ENCODE data around the gene TUFT1.

TUFT1 gene

GRCh38 chr1:151512801-151513625 lies 27.1 kb upstream of the TUFT1 start:
- Histone ChIP-seq H3K4me3 (ENCODE audit: low read depth, low read length) (no peak overlapping the region), H3K27ac (no peak overlapping the region), H3K27me3 (ENCODE audit: insufficient read depth, low read depth, severe bottlenecking) (peaks cover 33% of the 10 kb centered on the region), H3K36me3 (no peaks in the 10 kb centered on the region), H3K9me3 (ENCODE audit: severe bottlenecking) (no peaks in the 10 kb centered on the region)
- TF ChIP-seq CTCF (IDR thresholded peaks at IDR 0.05; ENCODE audit: low read depth, low read length) = no peak
- no peak for DNase-seq

DNA sequence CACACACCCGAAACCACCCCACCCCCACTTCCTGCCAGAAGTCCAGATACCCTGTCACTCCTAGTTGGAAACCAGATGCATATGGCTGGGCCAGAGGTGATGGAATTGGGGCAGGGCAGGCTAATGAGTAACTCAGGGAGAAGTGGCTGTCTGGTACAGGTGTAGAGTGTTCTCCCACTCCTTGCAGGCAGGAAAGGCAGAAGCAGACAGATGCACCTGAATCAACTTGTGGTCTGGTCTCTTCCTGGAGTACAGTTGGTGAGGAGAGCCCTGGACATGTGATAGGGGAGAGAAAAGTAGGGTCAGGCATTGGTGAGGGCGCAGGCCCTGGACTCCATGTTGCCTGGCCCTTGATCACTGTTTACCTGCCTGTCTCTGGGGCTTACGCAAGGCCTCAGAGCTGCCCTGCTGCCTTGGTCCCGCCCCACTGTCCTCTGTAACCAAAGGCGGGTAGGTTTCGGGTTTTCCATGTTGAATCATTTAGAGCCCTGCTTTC lies 26.4 kb upstream of the TUFT1 start:
- DNase-seq = no peak
- H3K4me3 ChIP-seq (ENCODE audit: low read depth, low read length) = no peak overlapping the region
- no peak for TF ChIP-seq CTCF (IDR thresholded peaks at IDR 0.05; ENCODE audit: low read depth, low read length)

GRCh38 chr1:151514366-151514765 lies 25.7 kb upstream of the TUFT1 start:
- Histone ChIP-seq H3K4me3 (ENCODE audit: low read depth, low read length) (no peak overlapping the region), H3K27ac (no peak overlapping the region), H3K36me3 (no peaks in the 10 kb centered on the region), H3K9me3 (ENCODE audit: severe bottlenecking) (no peaks in the 10 kb centered on the region), H3K27me3 (ENCODE audit: insufficient read depth, low read depth, severe bottlenecking) (peaks cover 33% of the 10 kb centered on the region)
- no peak for TF ChIP-seq CTCF (IDR thresholded peaks at IDR 0.05; ENCODE audit: low read depth, low read length)
- DNase-seq = no peak

More for the DNA sequence above, 26.4 kb upstream of the TUFT1 start:
- Histone ChIP-seq H3K36me3 (no peaks in the 10 kb centered on the region), H3K9me3 (ENCODE audit: severe bottlenecking) (no peaks in the 10 kb centered on the region), H3K27me3 (ENCODE audit: insufficient read depth, low read depth, severe bottlenecking) (peaks cover 33% of the 10 kb centered on the region), H3K27ac (no peak overlapping the region)

DNA sequence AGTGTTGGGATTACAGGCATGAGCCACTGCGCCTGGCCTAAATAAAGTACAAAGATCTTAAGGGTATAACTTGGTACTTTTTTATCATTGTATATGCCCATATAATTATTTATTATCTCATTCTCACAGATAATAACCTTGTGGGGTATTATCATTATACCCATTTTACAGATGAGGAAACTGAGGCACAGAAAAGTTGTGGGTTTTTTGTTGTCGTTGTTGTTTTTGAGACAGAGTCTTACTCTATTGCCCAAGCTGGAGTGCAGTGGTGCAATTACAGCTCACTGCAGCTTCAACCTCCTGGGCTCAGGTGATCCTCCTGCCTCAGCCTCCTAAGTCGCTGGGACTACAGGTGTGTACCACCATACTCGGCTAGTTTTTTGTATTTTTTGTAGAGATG lies 24.8 kb upstream of the TUFT1 start:
- no peaks in the 10 kb centered on the region for H3K36me3 ChIP-seq
- peaks cover 32% of the 10 kb centered on the region for H3K27me3 ChIP-seq (ENCODE audit: insufficient read depth, low read depth, severe bottlenecking)
- no peaks in the 10 kb centered on the region for H3K9me3 ChIP-seq (ENCODE audit: severe bottlenecking)
- no peak overlapping the region for H3K4me3 ChIP-seq (ENCODE audit: low read depth, low read length)
- H3K27ac ChIP-seq = no peak overlapping the region
- no peak for DNase-seq
- TF ChIP-seq CTCF (IDR thresholded peaks at IDR 0.05; ENCODE audit: low read depth, low read length) = no peak

GRCh38 chr1:151516031-151516511 lies 24.0 kb upstream of the TUFT1 start:
- Histone ChIP-seq H3K4me3 (ENCODE audit: low read depth, low read length) (no peak overlapping the region), H3K27ac (no peak overlapping the region), H3K27me3 (ENCODE audit: insufficient read depth, low read depth, severe bottlenecking) (peaks cover 26% of the 10 kb centered on the region), H3K9me3 (ENCODE audit: severe bottlenecking) (no peaks in the 10 kb centered on the region), H3K36me3 (no peaks in the 10 kb centered on the region)
- TF ChIP-seq CTCF (IDR thresholded peaks at IDR 0.05; ENCODE audit: low read depth, low read length) = no peak
- DNase-seq = no peak
